Activated CD8-positive, alpha-beta T cell treated with anti-CD3 and anti-CD28 coated beads, Interleukin-2, amount 10 ng/mL, durations not matched to agents 7 days and 5 days (primary cell): ENCODE measurements around the gene FGF14. TPM values are rescaled to one million over a fixed set of nuclear protein-coding genes. Genes with fewer than 3 reads are reported as not detected.

Experiments
- ATAC-seq: fragments of 150-1000 bp; cut with Tn5 transposase; one replicate; pipeline ENCODE4 v1.10.0; 2021; ENCODE audit warnings: moderate library complexity
- CTCF ChIA-PET: fragments of 350-600 bp; sonication (Branson Sonifier 250); formaldehyde crosslinking; loops from one replicate; lab custom pipeline; 2021; ENCODE audit warnings: antibody characterized with exemption; lab: Charles Lee
- POLR2A ChIA-PET: fragments of 350-600 bp; sonication (Branson Sonifier 250); formaldehyde crosslinking; loops from one replicate; lab custom pipeline; 2021; ENCODE audit warnings: antibody characterized with exemption; lab: Charles Lee
- DNase-seq: peaks from one replicate; pipeline ENCODE4 v3.0.0-alpha.2; 2020
- H3K27ac Mint-ChIP-seq: one replicate; pipeline ENCODE4 v1.8.0; 2021; ENCODE audit warnings: mild to moderate bottlenecking, mixed read lengths
- H3K27me3 Mint-ChIP-seq: one replicate; pipeline ENCODE4 v1.8.0; 2021; ENCODE audit warnings: low read depth, mixed read lengths
- H3K36me3 Mint-ChIP-seq: one replicate; pipeline ENCODE4 v1.8.0; 2021; ENCODE audit warnings: low read depth, mixed read lengths
- H3K4me1 Mint-ChIP-seq: one replicate; pipeline ENCODE4 v1.8.0; 2021; ENCODE audit warnings: low read depth, mixed read lengths
- H3K4me3 Mint-ChIP-seq: one replicate; pipeline ENCODE4 v1.8.0; 2021; ENCODE audit warnings: mild to moderate bottlenecking, mixed read lengths
- H3K9me3 Mint-ChIP-seq: one replicate; pipeline ENCODE4 v1.8.0; 2022; ENCODE audit warnings: mixed read lengths; ENCODE audit not compliant: insufficient read depth
- total RNA-seq, 2 experiments: library from RNA; stranded (reverse); gene quantifications; one replicate each; pipeline ENCODE4 v1.2.3, GENCODE V29; 2021

The FGF14 gene
- total RNA-seq, 2 experiments from 2014 or later = not detected

- H3K27me3 Mint-ChIP-seq = no peaks in the 10 kb centered on the region
- H3K4me1 Mint-ChIP-seq = no peaks in the 10 kb centered on the region
- no peaks in the 10 kb centered on the region for H3K9me3 Mint-ChIP-seq
- ChIA-PET POLR2A (no interaction called here), CTCF (no interaction called here)
- H3K36me3 Mint-ChIP-seq = no peaks in the 10 kb centered on the region
- H3K27ac Mint-ChIP-seq = no peak overlapping the region
- DNase-seq (no peak), ATAC-seq (no peak)
- no peak overlapping the region for H3K4me3 Mint-ChIP-seq
Measured at GRCh38 chr13:101945435-101945834, 456.4 kb downstream of the FGF14 start.

GRCh38 chr13:101944521-101944920, 457.3 kb downstream of the FGF14 start:
- ChIA-PET CTCF (no interaction called here), POLR2A (no interaction called here)
- no peaks in the 10 kb centered on the region for H3K27me3 Mint-ChIP-seq
- ATAC-seq (no peak), DNase-seq (no peak)
- no peaks in the 10 kb centered on the region for H3K9me3 Mint-ChIP-seq
- no peak overlapping the region for H3K27ac Mint-ChIP-seq
- H3K4me1 Mint-ChIP-seq = no peaks in the 10 kb centered on the region
- H3K4me3 Mint-ChIP-seq = no peak overlapping the region
- no peaks in the 10 kb centered on the region for H3K36me3 Mint-ChIP-seq

- Mint-ChIP-seq H3K27me3 (no peaks in the 10 kb centered on the region), H3K36me3 (no peaks in the 10 kb centered on the region), H3K4me1 (no peaks in the 10 kb centered on the region), H3K27ac (no peak overlapping the region), H3K9me3 (no peaks in the 10 kb centered on the region), H3K4me3 (no peak overlapping the region)
- POLR2A ChIA-PET = no interaction called here
- CTCF ChIA-PET = interaction anchor here (0.7 to 1.1 kb wide), 2 partner anchors 613 to 616 kb away, joined by 3 to 7 read pairs; no protein-coding TSS in a partner anchor
- DNase-seq (no peak), ATAC-seq (no peak)
Measured at GRCh38 chr13:101942535-101943157, 459.2 kb downstream of the FGF14 start.

- POLR2A ChIA-PET = no interaction called here
- H3K4me1 Mint-ChIP-seq = no peaks in the 10 kb centered on the region
- no peak overlapping the region for H3K4me3 Mint-ChIP-seq
- no peak overlapping the region for H3K27ac Mint-ChIP-seq
- DNase-seq (no peak), ATAC-seq (no peak)
- H3K27me3 Mint-ChIP-seq = no peaks in the 10 kb centered on the region
- no peaks in the 10 kb centered on the region for H3K9me3 Mint-ChIP-seq
- H3K36me3 Mint-ChIP-seq = no peaks in the 10 kb centered on the region
- CTCF ChIA-PET = interaction anchor here (1.1 kb wide), 1 partner anchor 614 kb away, joined by 7 read pairs; no protein-coding TSS in a partner anchor
Measured at GRCh38 chr13:101942038-101942437, 459.8 kb downstream of the FGF14 start.

- POLR2A ChIA-PET = no interaction called here
- Mint-ChIP-seq H3K36me3 (no peaks in the 10 kb centered on the region), H3K9me3 (no peaks in the 10 kb centered on the region), H3K4me1 (no peaks in the 10 kb centered on the region), H3K27me3 (no peaks in the 10 kb centered on the region), H3K27ac (no peak overlapping the region), H3K4me3 (no peak overlapping the region)
- CTCF ChIA-PET = no interaction called here
- ATAC-seq = no peak
- no peak for DNase-seq
Measured at GRCh38 chr13:101941095-101941783, 460.6 kb downstream of the FGF14 start.

GRCh38 chr13:101939370-101939769, 462.5 kb downstream of the FGF14 start:
- POLR2A ChIA-PET = no interaction called here

GRCh38 chr13:101935828-101936227, 466.0 kb downstream of the FGF14 start:
- Mint-ChIP-seq H3K27me3 (no peaks in the 10 kb centered on the region), H3K4me1 (no peaks in the 10 kb centered on the region), H3K4me3 (no peak overlapping the region), H3K9me3 (no peaks in the 10 kb centered on the region), H3K27ac (no peak overlapping the region), H3K36me3 (no peaks in the 10 kb centered on the region)
- ChIA-PET POLR2A (no interaction called here), CTCF (no interaction called here)
- no peak for ATAC-seq
- DNase-seq = no peak

More at GRCh38 chr13:101939370-101939769, 462.5 kb downstream of the FGF14 start:
- no peak overlapping the region for H3K4me3 Mint-ChIP-seq
- DNase-seq = no peak
- H3K36me3 Mint-ChIP-seq = no peaks in the 10 kb centered on the region
- no peak for ATAC-seq
- CTCF ChIA-PET = no interaction called here
- no peaks in the 10 kb centered on the region for H3K9me3 Mint-ChIP-seq
- no peaks in the 10 kb centered on the region for H3K27me3 Mint-ChIP-seq
- no peaks in the 10 kb centered on the region for H3K4me1 Mint-ChIP-seq
- H3K27ac Mint-ChIP-seq = no peak overlapping the region

GRCh38 chr13:101931186-101931585, 470.7 kb downstream of the FGF14 start:
- H3K27me3 Mint-ChIP-seq = no peaks in the 10 kb centered on the region
- DNase-seq (no peak), ATAC-seq (no peak)
- no peaks in the 10 kb centered on the region for H3K9me3 Mint-ChIP-seq
- H3K27ac Mint-ChIP-seq = no peak overlapping the region
- no peaks in the 10 kb centered on the region for H3K4me1 Mint-ChIP-seq
- POLR2A ChIA-PET = no interaction called here
- no peaks in the 10 kb centered on the region for H3K36me3 Mint-ChIP-seq
- H3K4me3 Mint-ChIP-seq = no peak overlapping the region
- CTCF ChIA-PET = no interaction called here

GRCh38 chr13:101930331-101930730, 471.5 kb downstream of the FGF14 start:
- Mint-ChIP-seq H3K27me3 (no peaks in the 10 kb centered on the region), H3K9me3 (no peaks in the 10 kb centered on the region), H3K4me3 (no peak overlapping the region), H3K27ac (no peak overlapping the region), H3K36me3 (no peaks in the 10 kb centered on the region), H3K4me1 (no peaks in the 10 kb centered on the region)
- DNase-seq (no peak), ATAC-seq (no peak)
- ChIA-PET CTCF (no interaction called here), POLR2A (no interaction called here)

- Mint-ChIP-seq H3K36me3 (no peaks in the 10 kb centered on the region), H3K27ac (no peak overlapping the region), H3K27me3 (peaks cover 7% of the 10 kb centered on the region), H3K4me3 (no peak overlapping the region), H3K9me3 (no peaks in the 10 kb centered on the region), H3K4me1 (no peaks in the 10 kb centered on the region)
- POLR2A ChIA-PET = no interaction called here
- DNase-seq = no peak
- no peak for ATAC-seq
- CTCF ChIA-PET = no interaction called here
Measured at GRCh38 chr13:101925731-101926130, 476.1 kb downstream of the FGF14 start.

GRCh38 chr13:101919541-101920181, 482.2 kb downstream of the FGF14 start:
- CTCF ChIA-PET = no interaction called here
- Mint-ChIP-seq H3K27me3 (peaks cover 44% of the 10 kb centered on the region), H3K4me1 (no peaks in the 10 kb centered on the region), H3K27ac (no peak overlapping the region), H3K9me3 (no peaks in the 10 kb centered on the region), H3K4me3 (no peak overlapping the region), H3K36me3 (no peaks in the 10 kb centered on the region)
- POLR2A ChIA-PET = no interaction called here
- DNase-seq (no peak), ATAC-seq (no peak)
